H1 (cell line): ENCODE measurements around the gene SPTBN5. TPM values are rescaled to one million over a fixed set of nuclear protein-coding genes. Genes with fewer than 3 reads are reported as not detected.

Experiments
- ASH2L ChIP-seq: fragments of 200-600, 300-600 bp; sonication (generic); IDR thresholded peaks from one replicate; pipeline ENCODE4 v1.7.1; 2017; ENCODE audit warnings: low read length
- CHD2 ChIP-seq: IDR thresholded peaks from 2 replicates; pipeline ENCODE4 v1.6.1; 2012; ENCODE audit warnings: low read length, improper control_type of control experiment
- CTBP2 ChIP-seq: IDR thresholded peaks from 2 replicates; pipeline ENCODE4 v1.7.0; 2011; ENCODE audit warnings: borderline replicate concordance, mild to moderate bottlenecking, moderate library complexity, mixed read lengths, low read length; ENCODE audit not compliant: insufficient read depth, insufficient read length
- EP300 ChIP-seq, 2 experiments: IDR thresholded peaks; 1 replicate in 1 of 2; 2 replicates in 1 of 2; pipeline ENCODE4 v1.6.1; 2011 to 2012; ENCODE audit warnings: low read depth in 2 of 2, low read length in 2 of 2, mild to moderate bottlenecking in 2 of 2, borderline replicate concordance in 1 of 2, inconsistent platforms in 1 of 2, moderate library complexity in 1 of 2
- JUND ChIP-seq: IDR thresholded peaks from 2 replicates; pipeline ENCODE4 v1.6.1; 2011; ENCODE audit warnings: mild to moderate bottlenecking, improper control_type of control experiment, low read length
- RXRA ChIP-seq: IDR thresholded peaks from 2 replicates; pipeline ENCODE4 v1.6.1; 2011; ENCODE audit warnings: low read depth, mild to moderate bottlenecking, low read length, moderate library complexity; ENCODE audit not compliant: insufficient read depth
- ZNF274 ChIP-seq: IDR thresholded peaks from 2 replicates; pipeline ENCODE4 v1.7.0; 2012; ENCODE audit warnings: low read length, borderline replicate concordance; ENCODE audit errors: extremely low read depth
- polyA plus RNA-seq, 7 experiments: library from polyadenylated mRNA; depleted of rRNA in 3 of 7; stranded (reverse) in 5 of 7; unstranded in 2 of 7; fragments of >200 nt in 5 of 7; fragments of 200-250 nt in 2 of 7; gene quantifications; 1 replicate in 5 of 7; 2 replicates in 1 of 7; 4 replicates in 1 of 7; pipeline versions ENCODE4 v1.2.1 to v1.2.3, GENCODE V29; 2011 to 2013; ENCODE audit warnings: missing spikeins in 2 of 7, mixed read lengths in 2 of 7
- total RNA-seq: library from RNA; stranded (reverse); fragmentation: NEBNext Ultra II Directional; extraction: Animal tissue kit (Norgen Biotek cat#: 25700); gene quantifications from 2 replicates; pipeline ENCODE4 v1.2.1, GENCODE V29; 2021
- TF ChIP-seq, protein P1 (sequence below): IDR thresholded peaks from 2 replicates; pipeline ENCODE4 v1.6.1; 2012; ENCODE audit warnings: inconsistent platforms

The SPTBN5 gene
- total and polyA plus RNA-seq, 2 of the 8 experiments (the other 6 are each of a cell fraction or from before 2014, with no cell fraction given): 0.32 to 0.84 TPM

GRCh38 chr15:41811432-41812195 is 82.2 kb downstream of the SPTBN5 start (continued):
- TF ChIP-seq JUND (no peak), CHD2 (no peak), ZNF274 (no peak), EP300 (IDR thresholded peaks at IDR 0.05; ENCODE audit: borderline replicate concordance in 1 of 2, low read depth in 2 of 2, low read length in 2 of 2) (no peak), CTBP2 (no peak), ASH2L (no peak), RXRA (no peak)
- TF ChIP-seq, protein P1, sequence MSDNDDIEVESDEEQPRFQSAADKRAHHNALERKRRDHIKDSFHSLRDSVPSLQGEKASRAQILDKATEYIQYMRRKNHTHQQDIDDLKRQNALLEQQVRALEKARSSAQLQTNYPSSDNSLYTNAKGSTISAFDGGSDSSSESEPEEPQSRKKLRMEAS: 0 out of 2 replicates have a peak, but pooled peaks have one; percentile 14
